IMR-90 (cell line): ENCODE measurements around the gene CUL3. TPM values are rescaled to one million over a fixed set of nuclear protein-coding genes. Genes with fewer than 3 reads are reported as not detected.

Source experiments
- ATAC-seq: fragments of 200-7000 bp; cut with Tn5 transposase; 2 replicates; pipeline ENCODE4 v1.9.1; 2020; ENCODE audit warnings: low read depth, mild to moderate bottlenecking, moderate library complexity
- BruUV-seq: library from RNA; stranded (reverse); fragments of 400-500 nt; replicated peaks from 2 replicates; lab custom pipeline; 2021; lab: Mats Ljungman, UMichigan
- CTCF ChIA-PET: fragments of 300-600 bp; formaldehyde crosslinking; extraction: SDS; loops from one replicate; lab custom pipeline; 2021; ENCODE audit warnings: antibody characterized with exemption; lab: Yijun Ruan, JAX
- POLR2A ChIA-PET: fragments of 300-600 bp; sonication (Branson Sonifier 250); formaldehyde crosslinking; loops from one replicate; lab custom pipeline; 2022; ENCODE audit warnings: antibody characterized with exemption; ENCODE audit not compliant: unreplicated experiment; lab: Charles Lee
- DNase-seq: peaks from one replicate; pipeline ENCODE4 v3.0.0; 2013
- H2AFZ ChIP-seq: replicated peaks from 2 replicates; pipeline ENCODE3; 2013; ENCODE audit warnings: low read length, mild to moderate bottlenecking; ENCODE audit not compliant: poor library complexity
- H2AK5ac ChIP-seq: 2 replicates; pipeline ENCODE4 v1.6.1; 2013; ENCODE audit warnings: low read depth, low read length, inconsistent platforms
- H2AK9ac ChIP-seq: replicated peaks from 2 replicates; pipeline ENCODE3; 2013; ENCODE audit warnings: mild to moderate bottlenecking, low read depth, low read length, moderate library complexity; ENCODE audit not compliant: poor library complexity
- H2BK120ac ChIP-seq: 2 replicates; pipeline ENCODE4 v1.6.1; 2013; ENCODE audit warnings: low read depth, low read length, inconsistent platforms
- H2BK15ac ChIP-seq: 3 replicates; pipeline ENCODE4 v1.6.1; 2013; ENCODE audit warnings: low read depth, low read length, inconsistent platforms
- H2BK20ac ChIP-seq: 2 replicates; pipeline ENCODE4 v1.6.1; 2013; ENCODE audit warnings: low read depth, mild to moderate bottlenecking, inconsistent platforms, low read length, moderate library complexity
- H2BK5ac ChIP-seq: 2 replicates; pipeline ENCODE4 v1.6.1; 2013; ENCODE audit warnings: mild to moderate bottlenecking, low read depth, low read length, inconsistent platforms; ENCODE audit not compliant: poor library complexity, severe bottlenecking
- H3K14ac ChIP-seq: replicated peaks from 2 replicates; pipeline ENCODE4 v1.6.1; 2013; ENCODE audit warnings: low read depth, low read length, inconsistent platforms
- H3K18ac ChIP-seq: 2 replicates; pipeline ENCODE4 v1.6.1; 2013; ENCODE audit warnings: low read depth, low read length, control low read depth
- H3K23ac ChIP-seq: 2 replicates; pipeline ENCODE4 v1.6.1; 2013; ENCODE audit warnings: low read depth, low read length, inconsistent platforms
- H3K27ac ChIP-seq: 2 replicates; pipeline ENCODE4 v1.5.1; 2013; ENCODE audit warnings: mild to moderate bottlenecking, control low read depth, low read length; ENCODE audit not compliant: insufficient read depth
- H3K27me3 ChIP-seq: 2 replicates; pipeline ENCODE4 v1.6.1; 2013; ENCODE audit warnings: low read length; ENCODE audit not compliant: control insufficient read depth, insufficient read depth
- H3K36me3 ChIP-seq: 2 replicates; pipeline ENCODE4 v1.6.1; 2013; ENCODE audit warnings: low read length, mixed read lengths; ENCODE audit not compliant: control insufficient read depth, insufficient read depth
- H3K4ac ChIP-seq: 2 replicates; pipeline ENCODE4 v1.6.1; 2013; ENCODE audit warnings: low read depth, low read length, inconsistent platforms
- H3K4me1 ChIP-seq: 2 replicates; pipeline ENCODE4 v1.6.1; 2013; ENCODE audit warnings: low read length, mixed read lengths; ENCODE audit not compliant: control insufficient read depth, insufficient read depth
- H3K4me2 ChIP-seq: 2 replicates; pipeline ENCODE4 v1.6.1; 2013; ENCODE audit warnings: low read depth, mild to moderate bottlenecking, control low read depth, low read length, moderate library complexity
- H3K4me3 ChIP-seq: 2 replicates; pipeline ENCODE4 v1.5.1; 2013; ENCODE audit warnings: low read depth, mild to moderate bottlenecking, control low read depth, low read length, moderate library complexity; ENCODE audit not compliant: insufficient read depth
- H3K56ac ChIP-seq: 2 replicates; pipeline ENCODE4 v1.6.1; 2013; ENCODE audit warnings: low read length, inconsistent platforms; ENCODE audit not compliant: insufficient read depth; ENCODE audit errors: extremely low read depth
- H3K79me1 ChIP-seq, 2 experiments: 2 replicates each; pipeline ENCODE4 v1.6.1; 2013; ENCODE audit warnings: low read length in 2 of 2, inconsistent platforms in 1 of 2, low read depth in 1 of 2
- H3K9ac ChIP-seq: 2 replicates; pipeline ENCODE4 v1.6.1; 2013; ENCODE audit warnings: low read depth, low read length, control low read depth
- H3K9me1 ChIP-seq: 2 replicates; pipeline ENCODE4 v1.6.1; 2013; ENCODE audit warnings: low read length, inconsistent platforms; ENCODE audit not compliant: insufficient read depth
- H3K9me3 ChIP-seq: 2 replicates; pipeline ENCODE4 v1.6.1; 2013; ENCODE audit warnings: low read length; ENCODE audit not compliant: control insufficient read depth, insufficient read depth
- H4K20me1 ChIP-seq: 2 replicates; pipeline ENCODE4 v1.6.1; 2013; ENCODE audit warnings: low read length, inconsistent platforms; ENCODE audit not compliant: insufficient read depth
- H4K5ac ChIP-seq: 2 replicates; pipeline ENCODE4 v1.6.1; 2013; ENCODE audit warnings: mild to moderate bottlenecking, low read depth, low read length, control low read depth
- H4K8ac ChIP-seq, 2 experiments: 2 replicates each; pipeline ENCODE4 v1.6.1; 2013; ENCODE audit warnings: low read depth in 2 of 2, low read length in 2 of 2, control low read depth in 1 of 2, inconsistent platforms in 1 of 2
- H4K91ac ChIP-seq: 2 replicates; pipeline ENCODE4 v1.6.1; 2013; ENCODE audit warnings: low read depth, low read length, inconsistent platforms; ENCODE audit not compliant: insufficient read depth
- CEBPB ChIP-seq: IDR thresholded peaks from 2 replicates; pipeline ENCODE4 v1.6.1; 2012; ENCODE audit warnings: low read depth, low read length, improper control_type of control experiment
- MXI1 ChIP-seq: IDR thresholded peaks from 2 replicates; pipeline ENCODE4 v1.6.1; 2012; ENCODE audit warnings: low read depth, mild to moderate bottlenecking, low read length, moderate library complexity, borderline replicate concordance
- dilution Hi-C: fragments of 300-500 bp; cut with HindIII; formaldehyde crosslinking; loops from one replicate; pipeline ENCODE4 v1.14.3; 2018; ENCODE audit warnings: low sequenced_read_pairs; ENCODE audit not compliant: unreplicated experiment
- in situ Hi-C: fragments of 300-500 bp; cut with MboI; formaldehyde crosslinking; loops from 3 replicates; pipeline ENCODE4 v1.14.3; 2019; ENCODE audit warnings: low sequenced_read_pairs, inconsistent platforms, mixed read lengths
- intact Hi-C: fragments of 100-400 bp; cut with micrococcal nuclease; formaldehyde crosslinking; loops from 2 replicates; pipeline ENCODE4 v1.10.0; 2022
- polyA plus RNA-seq, 3 experiments: library from polyadenylated mRNA; depleted of rRNA; stranded (reverse); fragments of >200 nt; gene quantifications; 2 replicates each; pipeline ENCODE4 v1.2.3, GENCODE V29; 2012; ENCODE audit warnings: low replicate concordance in 1 of 3
- total RNA-seq: library from RNA; depleted of rRNA; stranded (reverse); fragments of >200 nt; gene quantifications from 2 replicates; pipeline ENCODE4 v1.2.3, GENCODE V29; 2012

The CUL3 gene
- total and polyA plus RNA-seq, 2 of the 4 experiments (the other 2 are of a cell fraction), result 33.7 to 45.7 TPM

GRCh38 chr2:224556381-224556780, 28.8 kb downstream of the CUL3 start:
- no peak overlapping the region for H3K4me3 ChIP-seq
- H4K5ac ChIP-seq, result no peak overlapping the region
- POLR2A ChIA-PET, result no interaction called here
- no peak for DNase-seq
- no peak overlapping the region for H3K23ac ChIP-seq
- H2BK5ac ChIP-seq, result no peak overlapping the region
- no peaks in the 10 kb centered on the region for H3K36me3 ChIP-seq
- H2AK5ac ChIP-seq, result no peak overlapping the region
- H3K18ac ChIP-seq, result no peak overlapping the region
- dilution Hi-C loops (no loop called here), intact Hi-C loops (no loop called here), in situ Hi-C loops (loop anchor here (25.0 kb wide), 1 partner anchor 969 kb away; no protein-coding TSS in a partner anchor)
- CTCF ChIA-PET, result no interaction called here
- H3K9me1 ChIP-seq, result peaks cover 7% of the 10 kb centered on the region; the same call in 1 of the 2 replicates
- no TSS peak for BruUV-seq
- no peak overlapping the region for H3K4ac ChIP-seq
- H2AFZ ChIP-seq, result no peak overlapping the region
- H3K27me3 ChIP-seq, result no peaks in the 10 kb centered on the region
- no peak overlapping the region for H2BK15ac ChIP-seq
- H3K9me3 ChIP-seq, result no peaks in the 10 kb centered on the region
- H3K9ac ChIP-seq, result no peak overlapping the region
- H3K27ac ChIP-seq, result no peak overlapping the region
- H2AK9ac ChIP-seq, result no peak overlapping the region
- H3K14ac ChIP-seq, result no peak overlapping the region
- no peak overlapping the region for H4K91ac ChIP-seq
- no peak overlapping the region for H4K8ac ChIP-seq
- peaks cover 59% of the 10 kb centered on the region for H4K20me1 ChIP-seq
- H3K4me1 ChIP-seq, result no peaks in the 10 kb centered on the region
- ATAC-seq, result 0 out of 2 replicates have a peak, but pooled peaks have one; percentile 11
- TF ChIP-seq CEBPB (peak; percentile 21; the same call in 1 of the 2 replicates), MXI1 (no peak)
- no peak overlapping the region for H2BK20ac ChIP-seq
- H2BK120ac ChIP-seq, result no peak overlapping the region
- no peak overlapping the region; the same call in 1 of the 2 replicates for H3K4me2 ChIP-seq
- H3K56ac ChIP-seq, result no peak overlapping the region
- peaks cover 30 to 61% of the 10 kb centered on the region in 2 experiments for H3K79me1 ChIP-seq
